Measurements from ENCODE around the gene HRH3. TPM values are rescaled to one million over a fixed set of nuclear protein-coding genes. Genes with fewer than 3 reads are reported as not detected.

Gene HRH3
- total RNA-seq, 4 donors from 2014 or later, result not detected

DNA sequence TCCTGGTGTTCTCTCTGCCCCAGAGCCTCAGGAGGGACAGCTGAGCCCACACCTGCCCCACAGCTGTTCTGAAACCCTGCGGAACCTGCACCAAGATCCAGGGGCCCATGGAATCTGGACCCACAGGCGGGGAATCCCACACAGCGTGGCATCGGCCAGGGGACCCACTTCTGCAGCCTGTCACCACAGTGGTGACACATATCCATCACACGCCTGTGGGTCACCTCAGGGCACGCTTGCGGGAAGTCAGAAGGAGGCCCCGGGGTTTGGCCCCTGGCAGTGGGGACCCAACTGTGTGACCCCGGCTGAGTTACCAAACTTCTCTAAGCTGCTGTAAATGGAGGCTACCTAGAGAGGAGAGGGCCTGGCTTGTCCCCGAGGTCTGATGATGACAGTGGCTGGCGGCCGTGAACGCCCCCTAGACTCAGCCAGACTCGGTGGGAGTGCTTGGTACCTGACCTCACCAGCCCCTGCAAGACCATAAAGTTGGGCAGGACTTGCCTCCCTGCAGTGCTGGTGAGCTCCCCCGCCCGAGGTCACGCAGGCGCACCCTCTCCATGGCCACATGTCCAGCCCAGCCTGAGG is 2.3 kb upstream of the HRH3 start:
- ATAC-seq (ENCODE audit: low FRiP score), result no peak
- no peak for DNase-seq (ENCODE audit: low spot score)
- TF ChIP-seq, protein P1, sequence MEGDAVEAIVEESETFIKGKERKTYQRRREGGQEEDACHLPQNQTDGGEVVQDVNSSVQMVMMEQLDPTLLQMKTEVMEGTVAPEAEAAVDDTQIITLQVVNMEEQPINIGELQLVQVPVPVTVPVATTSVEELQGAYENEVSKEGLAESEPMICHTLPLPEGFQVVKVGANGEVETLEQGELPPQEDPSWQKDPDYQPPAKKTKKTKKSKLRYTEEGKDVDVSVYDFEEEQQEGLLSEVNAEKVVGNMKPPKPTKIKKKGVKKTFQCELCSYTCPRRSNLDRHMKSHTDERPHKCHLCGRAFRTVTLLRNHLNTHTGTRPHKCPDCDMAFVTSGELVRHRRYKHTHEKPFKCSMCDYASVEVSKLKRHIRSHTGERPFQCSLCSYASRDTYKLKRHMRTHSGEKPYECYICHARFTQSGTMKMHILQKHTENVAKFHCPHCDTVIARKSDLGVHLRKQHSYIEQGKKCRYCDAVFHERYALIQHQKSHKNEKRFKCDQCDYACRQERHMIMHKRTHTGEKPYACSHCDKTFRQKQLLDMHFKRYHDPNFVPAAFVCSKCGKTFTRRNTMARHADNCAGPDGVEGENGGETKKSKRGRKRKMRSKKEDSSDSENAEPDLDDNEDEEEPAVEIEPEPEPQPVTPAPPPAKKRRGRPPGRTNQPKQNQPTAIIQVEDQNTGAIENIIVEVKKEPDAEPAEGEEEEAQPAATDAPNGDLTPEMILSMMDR (IDR thresholded peaks at IDR 0.05), result no peak

DNA sequence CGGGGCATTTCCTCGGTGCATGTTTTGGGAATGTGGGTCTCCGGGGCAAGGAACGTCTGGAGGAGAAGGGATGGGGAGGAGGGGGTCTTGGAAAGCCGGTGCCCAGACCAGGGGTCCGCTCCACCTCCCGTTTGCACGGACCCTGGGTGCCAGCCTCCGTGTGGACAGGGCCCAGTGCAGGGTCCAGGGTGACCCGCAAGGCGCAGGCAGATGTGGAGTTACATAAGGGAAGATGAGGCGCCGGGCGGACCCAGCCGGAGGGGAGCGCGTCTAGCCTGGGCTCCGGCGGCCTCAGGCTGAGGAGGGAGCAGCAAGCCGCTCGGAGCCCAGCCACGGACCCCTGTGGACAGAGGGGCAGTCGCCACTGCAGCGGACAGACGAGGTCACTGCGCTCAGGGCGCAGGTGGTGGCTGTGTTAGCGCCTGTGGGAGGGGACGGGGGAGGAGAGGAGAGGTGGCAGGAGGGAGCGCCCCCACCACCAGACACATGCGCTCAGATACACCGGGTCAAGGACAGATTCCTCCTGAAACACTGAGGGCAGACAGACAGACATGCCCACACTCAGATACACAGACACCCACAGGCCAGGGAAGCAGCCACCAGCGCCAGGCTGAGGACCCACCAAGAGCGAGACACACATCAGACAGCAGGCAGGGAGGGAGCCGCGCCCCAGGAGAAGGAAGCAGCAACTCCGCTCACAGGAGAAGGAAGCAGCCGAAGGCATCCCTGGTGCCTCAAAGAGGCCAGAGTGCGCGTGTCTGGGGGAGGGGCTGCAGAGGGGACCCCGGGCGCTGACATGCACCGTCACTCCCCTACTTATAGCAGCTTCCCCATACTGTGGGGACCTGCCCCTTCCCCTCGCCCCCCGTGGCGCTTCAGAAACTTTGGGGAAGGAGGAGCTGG is 839 bp upstream of the HRH3 start:
- ATAC-seq (ENCODE audit: low FRiP score) (no peak), DNase-seq (ENCODE audit: low spot score) (no peak)
- TF ChIP-seq, protein P1 (IDR thresholded peaks at IDR 0.05), result no peak

DNA sequence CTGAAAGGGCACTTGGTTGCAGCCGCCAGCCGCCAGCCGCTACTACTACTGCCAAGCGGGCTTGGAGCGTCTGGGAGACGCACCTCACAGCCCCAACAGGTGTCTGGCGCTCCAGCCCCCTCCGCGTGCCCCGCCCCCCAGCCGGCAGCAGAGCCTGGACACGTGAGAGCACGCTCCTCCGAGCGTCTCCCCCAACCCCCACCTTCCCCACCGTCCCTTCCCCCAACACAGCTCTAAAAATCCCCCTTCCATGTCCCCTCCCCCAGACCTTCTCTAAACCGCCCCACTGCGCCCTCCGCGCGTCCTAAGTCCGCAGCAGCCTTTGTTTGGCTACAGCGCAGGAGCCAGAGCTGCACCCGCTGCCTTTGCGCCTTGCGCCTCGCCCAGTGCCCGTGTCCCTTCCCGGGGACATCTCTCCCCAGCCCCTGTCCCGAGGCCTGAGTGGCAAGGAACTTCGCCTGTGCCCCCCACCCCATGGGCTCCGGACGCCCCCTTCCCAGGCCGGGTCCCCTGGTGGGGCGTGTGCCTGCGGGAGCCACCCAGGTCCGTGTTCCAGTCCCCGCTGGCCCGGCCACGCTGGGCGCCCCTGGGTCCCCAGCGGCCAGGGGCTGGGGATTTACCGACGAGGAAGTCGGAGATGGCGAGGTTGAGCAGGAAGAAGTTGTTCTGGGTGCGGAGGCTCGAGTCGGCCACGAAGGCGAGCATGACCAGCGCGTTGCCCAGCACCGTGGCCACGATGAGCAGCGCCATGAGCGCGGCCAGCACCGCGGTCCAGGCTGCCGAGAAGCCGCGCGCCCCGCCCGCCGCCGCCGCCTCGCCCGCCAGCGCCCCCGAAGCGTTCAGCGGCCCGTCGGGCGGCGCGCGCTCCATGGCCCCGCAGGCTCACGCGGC is 732 bp downstream of the HRH3 start:
- DNase-seq (ENCODE audit: low spot score), result no peak
- TF ChIP-seq, protein P1 (IDR thresholded peaks at IDR 0.05), result no peak
- ATAC-seq (ENCODE audit: low FRiP score), result no peak

DNA sequence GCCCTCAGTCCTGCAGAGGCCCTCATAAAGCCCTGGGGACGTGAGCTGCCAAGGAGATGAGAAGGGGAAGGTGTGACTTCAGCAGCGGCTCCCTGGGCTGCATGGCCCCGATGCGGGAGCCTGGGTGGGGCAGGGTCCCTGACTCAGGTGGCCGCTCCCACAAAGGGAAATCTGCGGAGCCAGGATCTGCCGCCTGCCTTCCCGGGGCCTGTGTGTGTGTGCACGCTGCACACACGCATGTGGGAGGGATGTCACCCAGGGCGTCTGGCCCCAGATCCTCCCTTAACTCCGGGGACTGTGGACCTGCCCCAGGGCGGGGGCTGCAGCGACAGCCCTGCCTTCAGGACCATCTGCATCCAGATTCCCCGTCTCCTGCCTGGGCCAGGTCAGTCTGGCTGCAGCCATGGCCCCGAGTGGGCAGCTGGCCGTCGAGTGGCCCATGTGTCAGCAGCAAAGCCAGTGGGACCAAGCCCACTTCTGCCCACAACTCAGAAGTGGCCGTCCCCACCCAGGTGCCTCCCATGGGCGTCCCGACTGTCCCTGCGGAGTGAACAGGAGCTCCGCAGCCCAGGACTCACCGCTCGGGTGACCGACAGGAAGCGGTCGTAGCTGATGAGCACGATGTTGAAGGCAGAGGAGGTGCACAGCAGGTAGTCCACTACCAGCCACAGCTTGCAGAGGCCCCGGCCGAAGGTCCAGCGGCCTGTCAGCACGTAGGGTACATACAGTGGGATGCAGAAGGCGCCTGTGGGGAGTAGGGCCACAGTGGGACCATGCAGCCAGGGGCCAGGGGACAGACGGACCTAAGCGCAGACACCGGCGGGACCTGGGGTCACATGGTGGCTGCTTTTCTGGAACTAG is 1.9 kb downstream of the HRH3 start:
- DNase-seq (ENCODE audit: low spot score) (no peak), ATAC-seq (ENCODE audit: low FRiP score) (no peak)
- TF ChIP-seq, protein P1 (IDR thresholded peaks at IDR 0.05), result no peak

DNA sequence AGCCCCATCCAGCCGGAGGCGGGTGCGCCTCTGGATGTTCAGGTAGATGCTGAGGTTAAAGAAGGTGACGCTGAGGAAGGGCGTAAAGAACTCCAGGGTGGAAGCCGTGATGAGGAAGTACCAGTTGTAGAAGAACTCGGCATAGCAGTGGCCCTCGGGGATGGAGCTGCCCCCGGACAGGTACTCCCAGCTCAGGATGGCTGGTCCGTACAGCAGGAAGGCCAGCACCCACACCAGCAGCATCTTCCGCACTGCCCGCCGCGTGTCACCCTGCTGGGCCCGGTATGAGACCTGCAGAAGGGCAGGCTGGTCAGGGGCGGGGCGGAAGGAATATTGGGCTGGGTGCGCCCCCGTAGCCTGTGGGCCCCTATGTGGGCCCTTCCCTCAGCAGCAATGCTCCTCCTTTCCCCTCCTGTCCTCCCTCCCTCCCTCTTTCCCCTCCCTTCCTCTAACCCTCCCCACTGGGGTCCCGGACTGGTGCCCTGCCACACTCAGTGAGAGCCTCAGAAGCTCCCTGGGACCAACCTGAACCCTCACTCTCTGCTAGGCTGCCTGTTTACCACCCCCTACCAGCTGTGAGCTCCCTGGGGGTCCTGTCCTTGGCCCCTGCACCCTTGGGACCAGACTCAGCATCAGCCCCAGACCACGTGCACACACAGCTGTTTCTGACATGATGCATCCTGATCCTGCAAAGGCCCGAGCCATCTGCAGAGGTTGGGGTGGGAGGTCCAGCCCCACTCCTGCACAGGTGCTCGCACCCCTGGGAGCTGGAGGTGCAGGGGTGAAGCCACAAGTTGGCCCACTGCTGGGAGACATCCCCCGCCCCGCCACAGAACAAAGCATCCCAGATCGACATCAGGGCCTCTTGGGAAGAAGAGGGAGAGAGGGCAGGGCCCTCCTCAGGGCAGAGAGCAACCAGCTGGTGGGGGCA is 3.2 kb downstream of the HRH3 start:
- TF ChIP-seq, protein P1 (IDR thresholded peaks at IDR 0.05), result no peak
- no peak for ATAC-seq (ENCODE audit: low FRiP score)
- no peak for DNase-seq (ENCODE audit: low spot score)

Measured in omental fat pad (tissue), 4 donors.